COR-L47 (cell line): ENCODE measurements around the gene C5orf22.
"Not testable (repeated sequence)": the region's sequence is repeated elsewhere in the genome, so short reads cannot be mapped to it uniquely, and the experiment has no call there.

ENCODE experiments used
- DNase-seq: peaks from one replicate; lab custom pipeline; 2025; lab: John Stamatoyannopoulos, UW

Gene C5orf22

GRCh38 chr5:31531888-31532547 lies at the start of gene C5orf22, which contains the start of gene DROSHA:
Gene C5orf22, plus strand, starts transcription at chr5:31532301. Its CDS starts 92 bp downstream, at chr5:31532393.
Gene DROSHA, minus strand, starts transcription at chr5:31532093. Its CDS starts 3,034 bp downstream, at chr5:31529059.
- peak; percentile 97 for DNase-seq

GRCh38 chr5:31485376-31486207 lies 46.5 kb upstream of the C5orf22 start:
- no peak for DNase-seq

- no peak for DNase-seq
Measured at GRCh38 chr5:31486441-31486840, 45.7 kb upstream of the C5orf22 start.

- no peak for DNase-seq
Measured at GRCh38 chr5:31487506-31487905, 44.6 kb upstream of the C5orf22 start.

- DNase-seq: no peak
Measured at GRCh38 chr5:31492869-31493268, 39.2 kb upstream of the C5orf22 start.

GRCh38 chr5:31495336-31495735 lies 36.8 kb upstream of the C5orf22 start:
- no peak for DNase-seq

GRCh38 chr5:31496301-31496700 lies 35.8 kb upstream of the C5orf22 start:
- no peak for DNase-seq

GRCh38 chr5:31496891-31497290 lies 35.2 kb upstream of the C5orf22 start:
- DNase-seq: no peak

GRCh38 chr5:31500256-31500655 lies 31.8 kb upstream of the C5orf22 start:
- no peak for DNase-seq

GRCh38 chr5:31502506-31502905 lies 29.6 kb upstream of the C5orf22 start:
- no peak for DNase-seq

- no peak for DNase-seq
Measured at GRCh38 chr5:31504529-31504928, 27.6 kb upstream of the C5orf22 start.

GRCh38 chr5:31511305-31511704 lies 20.8 kb upstream of the C5orf22 start:
- DNase-seq: no peak

- DNase-seq: no peak
Measured at GRCh38 chr5:31516802-31517201, 15.3 kb upstream of the C5orf22 start.

- no peak for DNase-seq
Measured at GRCh38 chr5:31523041-31523440, 9.1 kb upstream of the C5orf22 start.

GRCh38 chr5:31530541-31531265 lies 1.4 kb upstream of the C5orf22 start:
- DNase-seq: no peak

- DNase-seq: no peak
Measured at GRCh38 chr5:31531543-31531887, 586 bp upstream of the C5orf22 start.

GRCh38 chr5:31534527-31535046 lies 2.5 kb downstream of the C5orf22 start:
- DNase-seq: no peak

- DNase-seq: no peak
Measured at GRCh38 chr5:31536873-31537272, 4.8 kb downstream of the C5orf22 start.

GRCh38 chr5:31537349-31537748 lies 5.2 kb downstream of the C5orf22 start:
- no peak for DNase-seq

GRCh38 chr5:31537851-31538250 lies 5.8 kb downstream of the C5orf22 start:
- no peak for DNase-seq

- not testable (repeated sequence) for DNase-seq
Measured at GRCh38 chr5:31549114-31549513, 17.0 kb downstream of the C5orf22 start.

GRCh38 chr5:31551878-31552277 lies 19.8 kb downstream of the C5orf22 start:
- DNase-seq: no peak
